ENCODE results near the gene CSH1.

CSH1 gene

GRCh38 chr17:63928966-63929695, 32.8 kb upstream of the CSH1 start:
- in situ Hi-C loops (cut with MboI; ENCODE audit: low sequenced_read_pairs) = loop anchor here (10.0 kb wide), 1 partner anchor 206 kb away; the partner anchor contains the start of gene ERN1

GRCh38 chr17:63928172-63928666, 31.8 kb upstream of the CSH1 start:
- in situ Hi-C loops (cut with MboI; ENCODE audit: low sequenced_read_pairs) = loop anchor here (10.0 kb wide), 1 partner anchor 207 kb away; the partner anchor contains the start of gene ERN1

GRCh38 chr17:63927464-63928171, 31.2 kb upstream of the CSH1 start:
- in situ Hi-C loops (cut with MboI; ENCODE audit: low sequenced_read_pairs) = loop anchor here (10.0 kb wide), 1 partner anchor 207 kb away; the partner anchor contains the start of gene ERN1

GRCh38 chr17:63926164-63926563, 29.8 kb upstream of the CSH1 start:
- in situ Hi-C loops (cut with MboI; ENCODE audit: low sequenced_read_pairs) = loop anchor here (10.0 kb wide), 1 partner anchor 209 kb away; the partner anchor contains the start of gene ERN1

DNA sequence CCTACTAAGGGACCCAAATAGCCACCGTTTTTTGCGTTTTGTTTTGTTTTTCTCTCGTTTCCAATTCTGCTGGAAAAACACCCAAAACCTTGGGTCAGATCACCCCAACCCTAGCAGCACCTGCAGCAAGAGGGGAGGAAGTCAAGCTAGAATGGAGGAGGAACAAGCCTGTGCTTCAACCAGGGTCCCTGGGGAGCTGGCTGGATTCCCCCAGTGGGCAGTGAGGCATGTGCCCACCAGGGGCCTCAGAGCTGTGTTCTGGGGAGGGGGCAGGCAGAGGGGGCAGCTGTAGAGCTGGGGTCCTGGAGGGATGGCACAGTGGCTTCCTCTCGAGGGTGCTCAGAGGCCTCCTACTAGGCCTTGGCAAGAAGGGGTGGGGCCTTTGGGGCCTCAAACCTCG, 29.2 kb upstream of the CSH1 start:
- in situ Hi-C loops (cut with MboI; ENCODE audit: low sequenced_read_pairs) = loop anchor here (10.0 kb wide), 1 partner anchor 209 kb away; the partner anchor contains the start of gene ERN1

DNA sequence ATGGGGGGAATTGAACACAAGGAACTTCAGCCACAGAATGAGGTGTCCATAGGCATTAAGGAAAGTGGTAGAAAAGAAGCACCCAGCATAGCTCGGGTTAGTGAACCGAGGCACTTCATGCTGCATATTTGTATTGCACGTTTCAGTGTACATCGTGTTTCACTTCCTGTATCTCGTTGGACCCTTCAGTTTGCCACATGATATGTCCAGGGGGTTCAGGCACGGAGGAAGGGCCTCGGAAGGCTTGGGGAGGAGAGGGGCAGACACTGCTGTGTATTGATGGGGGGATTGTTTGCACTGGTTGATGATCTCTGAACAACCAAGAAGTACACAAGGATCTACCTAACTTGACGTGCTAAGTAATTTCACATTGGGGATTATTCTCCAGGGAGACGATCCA, 26.0 kb upstream of the CSH1 start:
- in situ Hi-C loops (cut with MboI; ENCODE audit: low sequenced_read_pairs) = loop anchor here (10.0 to 25.0 kb wide), 2 partner anchors 212 to 365 kb away; partner anchors contain the start of gene ERN1

DNA sequence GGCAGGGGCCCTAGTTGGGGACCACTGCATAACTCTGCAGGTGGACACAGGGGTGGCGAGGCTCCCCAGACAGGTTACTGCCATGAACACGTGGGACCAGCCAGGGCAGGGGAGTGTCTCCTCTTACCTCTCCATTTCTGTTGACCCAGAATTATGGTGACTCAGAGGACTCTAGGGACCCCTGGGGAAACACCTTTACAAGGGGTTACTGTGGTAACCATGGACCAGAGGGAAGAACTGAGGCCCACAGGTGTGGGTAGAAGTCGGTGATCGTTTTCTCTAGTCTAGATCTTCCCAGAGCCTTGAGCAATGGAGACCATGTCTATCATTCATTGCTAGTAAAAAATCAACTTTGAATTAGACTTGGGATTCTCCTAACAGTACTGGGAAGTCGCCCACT, 24.4 kb upstream of the CSH1 start:
- in situ Hi-C loops (cut with MboI; ENCODE audit: low sequenced_read_pairs) = loop anchor here (10.0 to 25.0 kb wide), 2 partner anchors 214 to 367 kb away; partner anchors contain the start of gene ERN1

DNA sequence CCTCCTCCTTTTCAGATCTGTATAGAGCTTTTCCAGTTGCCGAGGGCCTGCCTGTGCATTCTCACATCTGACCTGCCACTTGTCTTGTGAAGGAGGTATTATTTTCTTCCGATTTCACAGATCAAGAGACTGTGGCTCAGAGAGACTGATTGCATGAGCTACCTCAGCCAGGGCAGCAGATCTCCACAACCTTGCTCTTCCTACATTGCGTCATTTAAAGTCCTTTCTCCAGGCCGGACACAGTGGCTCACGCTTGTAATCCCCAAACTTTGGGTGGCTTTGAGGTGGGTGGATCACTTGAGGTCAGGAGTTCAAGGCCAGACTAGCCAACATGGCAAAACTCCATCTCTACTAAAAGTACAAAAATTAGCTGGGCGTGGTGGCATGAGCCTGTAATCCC, 23.7 kb upstream of the CSH1 start:
- in situ Hi-C loops (cut with MboI; ENCODE audit: low sequenced_read_pairs) = loop anchor here (10.0 to 25.0 kb wide), 2 partner anchors 215 to 367 kb away; partner anchors contain the start of gene ERN1

- in situ Hi-C loops (cut with MboI; ENCODE audit: low sequenced_read_pairs) = loop anchor here (25.0 kb wide), 1 partner anchor 368 kb away; no protein-coding TSS in a partner anchor
Observed at GRCh38 chr17:63919311-63919723, 22.9 kb upstream of the CSH1 start.

DNA sequence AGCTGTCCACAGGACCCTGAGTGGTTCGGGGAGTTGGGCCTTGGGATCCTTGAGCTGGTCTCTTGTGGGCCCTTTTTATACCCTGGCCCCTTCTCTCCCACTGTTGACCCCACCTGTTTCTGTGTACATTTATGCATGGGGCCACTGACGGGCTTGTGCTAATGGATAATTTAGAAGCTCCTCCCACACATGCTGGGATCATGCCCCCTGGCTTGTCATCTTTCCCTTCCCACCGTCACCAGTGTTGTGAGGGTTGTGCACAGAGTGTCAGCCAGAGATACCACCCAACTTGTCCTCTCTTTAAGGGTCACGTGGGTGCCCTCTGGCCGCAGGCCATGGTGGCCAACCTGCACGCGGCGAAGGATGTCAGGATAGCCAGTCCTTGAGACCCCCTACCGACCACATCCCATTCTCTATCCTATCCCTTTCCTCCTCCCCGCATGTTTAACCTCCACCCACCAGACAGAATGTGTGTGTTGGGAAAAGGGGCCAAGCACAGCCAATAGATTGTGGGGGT, 22.5 kb upstream of the CSH1 start, which contains the start of gene GH1:
Gene GH1 (minus strand): TSS at position 51 of the 517 bp plus-strand sequence. CDS start 63 bp downstream, outside the sequence.
- in situ Hi-C loops (cut with MboI; ENCODE audit: low sequenced_read_pairs) = loop anchor here (25.0 kb wide), 1 partner anchor 368 kb away; no protein-coding TSS in a partner anchor

DNA sequence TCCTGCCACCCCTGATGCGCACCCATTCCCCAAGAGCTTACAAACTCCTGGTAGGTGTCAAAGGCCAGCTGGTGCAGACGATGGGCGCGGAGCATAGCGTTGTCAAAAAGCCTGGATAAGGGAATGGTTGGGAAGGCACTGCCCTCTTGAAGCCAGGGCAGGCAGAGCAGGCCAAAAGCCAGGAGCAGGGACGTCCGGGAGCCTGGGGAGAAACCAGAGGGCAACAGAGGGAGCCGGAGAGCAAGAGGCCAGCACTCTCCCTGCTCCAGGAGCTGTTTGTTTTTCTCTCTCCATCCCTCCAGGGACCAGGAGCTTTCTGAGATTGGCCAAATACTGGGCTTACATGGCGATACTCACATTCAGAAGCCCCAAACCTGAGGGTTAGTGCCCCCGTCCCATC, 21.9 kb upstream of the CSH1 start:
- in situ Hi-C loops (cut with MboI; ENCODE audit: low sequenced_read_pairs) = loop anchor here (25.0 kb wide), 1 partner anchor 369 kb away; no protein-coding TSS in a partner anchor

DNA sequence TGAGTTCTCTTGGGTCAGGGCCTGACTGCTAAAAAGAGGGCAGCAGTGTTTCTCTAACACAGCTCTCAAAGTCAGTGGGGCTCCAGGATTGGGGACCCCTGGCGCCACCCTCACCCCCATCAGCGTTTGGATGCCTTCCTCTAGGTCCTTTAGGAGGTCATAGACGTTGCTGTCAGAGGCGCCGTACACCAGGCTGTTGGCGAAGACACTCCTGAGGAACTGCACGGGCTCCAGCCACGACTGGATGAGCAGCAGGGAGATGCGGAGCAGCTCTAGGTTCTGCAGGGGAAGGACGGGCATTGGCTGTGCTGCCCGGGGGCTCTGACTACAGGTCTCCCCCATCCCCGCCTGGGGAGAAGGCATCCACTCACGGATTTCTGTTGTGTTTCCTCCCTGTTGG, 21.3 kb upstream of the CSH1 start:
- in situ Hi-C loops (cut with MboI; ENCODE audit: low sequenced_read_pairs) = loop anchor here (25.0 kb wide), 1 partner anchor 370 kb away; no protein-coding TSS in a partner anchor

DNA sequence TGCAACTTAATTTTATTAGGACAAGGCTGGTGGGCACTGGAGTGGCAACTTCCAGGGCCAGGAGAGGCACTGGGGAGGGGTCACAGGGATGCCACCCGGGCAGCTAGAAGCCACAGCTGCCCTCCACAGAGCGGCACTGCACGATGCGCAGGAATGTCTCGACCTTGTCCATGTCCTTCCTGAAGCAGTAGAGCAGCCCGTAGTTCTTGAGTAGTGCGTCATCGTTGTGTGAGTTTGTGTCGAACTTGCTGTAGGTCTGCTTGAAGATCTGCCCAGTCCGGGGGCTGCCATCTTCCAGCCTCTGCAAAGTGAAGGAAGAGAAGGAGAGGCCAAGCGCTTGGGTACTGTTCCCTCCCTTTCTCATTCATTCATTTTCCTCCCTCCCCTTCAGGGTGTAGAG, 20.8 kb upstream of the CSH1 start:
- in situ Hi-C loops (cut with MboI; ENCODE audit: low sequenced_read_pairs) = loop anchor here (25.0 kb wide), 1 partner anchor 370 kb away; no protein-coding TSS in a partner anchor

DNA sequence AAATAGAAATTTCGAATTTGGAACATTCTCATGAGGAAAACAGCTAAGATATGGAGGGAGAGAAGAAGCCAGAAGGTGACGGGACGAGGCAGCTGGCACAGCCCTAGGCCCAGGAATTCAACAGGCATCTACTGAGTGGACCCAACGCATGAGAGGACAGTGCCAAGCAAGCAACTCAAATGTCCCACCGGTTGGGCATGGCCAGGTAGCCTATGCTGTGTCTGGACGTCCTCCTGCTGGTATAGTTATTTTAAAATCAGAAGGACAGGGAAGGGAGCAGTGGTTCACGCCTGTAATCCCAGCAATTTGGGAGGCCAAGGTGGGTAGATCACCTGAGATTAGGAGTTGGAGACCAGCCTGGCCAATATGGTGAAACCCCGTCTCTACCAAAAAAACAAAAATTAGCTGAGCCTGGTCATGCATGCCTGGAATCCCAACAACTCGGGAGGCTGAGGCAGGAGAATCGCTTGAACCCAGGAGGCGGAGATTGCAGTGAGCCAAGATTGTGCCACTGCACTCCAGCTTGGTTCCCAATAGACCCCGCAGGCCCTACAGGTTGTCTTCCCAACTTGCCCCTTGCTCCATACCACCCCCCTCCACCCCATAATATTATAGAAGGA, 20.3 kb upstream of the CSH1 start:
- in situ Hi-C loops (cut with MboI; ENCODE audit: low sequenced_read_pairs) = loop anchor here (25.0 kb wide), 1 partner anchor 371 kb away; no protein-coding TSS in a partner anchor

DNA sequence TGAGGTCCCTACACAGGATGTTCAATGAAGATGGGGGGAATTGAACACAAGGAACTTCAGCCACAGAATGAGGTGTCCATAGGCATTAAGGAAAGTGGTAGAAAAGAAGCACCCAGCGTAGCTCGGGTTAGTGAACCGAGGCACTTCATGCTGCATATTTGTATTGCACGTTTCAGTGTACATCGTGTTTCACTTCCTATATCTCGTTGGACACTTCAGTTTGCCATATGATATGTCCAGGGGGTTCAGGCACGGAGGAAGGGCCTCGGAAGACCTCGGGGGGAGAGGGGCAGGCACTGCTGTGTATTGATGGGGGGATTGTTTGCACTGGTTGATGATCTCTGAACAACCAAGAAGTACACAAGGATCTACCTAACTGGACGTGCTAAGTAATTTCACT, 19.4 kb upstream of the CSH1 start:
- in situ Hi-C loops (cut with MboI; ENCODE audit: low sequenced_read_pairs) = loop anchor here (25.0 kb wide), 1 partner anchor 372 kb away; no protein-coding TSS in a partner anchor

GRCh38 chr17:63914471-63914870, 18.1 kb upstream of the CSH1 start:
- in situ Hi-C loops (cut with MboI; ENCODE audit: low sequenced_read_pairs) = loop anchor here (25.0 kb wide), 1 partner anchor 373 kb away; no protein-coding TSS in a partner anchor

GRCh38 chr17:63911657-63912100, 15.3 kb upstream of the CSH1 start:
- in situ Hi-C loops (cut with MboI; ENCODE audit: low sequenced_read_pairs) = loop anchor here (25.0 kb wide), 1 partner anchor 376 kb away; no protein-coding TSS in a partner anchor

- in situ Hi-C loops (cut with MboI; ENCODE audit: low sequenced_read_pairs) = loop anchor here (25.0 kb wide), 1 partner anchor 376 kb away; no protein-coding TSS in a partner anchor
Observed at GRCh38 chr17:63911041-63911635, 14.8 kb upstream of the CSH1 start, which contains the start of gene CSHL1. Gene CSHL1 (minus strand): TSS chr17:63911258. CDS start chr17:63911196, 62 bp downstream.

- in situ Hi-C loops (cut with MboI; ENCODE audit: low sequenced_read_pairs) = loop anchor here (25.0 kb wide), 1 partner anchor 377 kb away; no protein-coding TSS in a partner anchor
Observed at GRCh38 chr17:63910096-63910495, 13.7 kb upstream of the CSH1 start.

Data from HL-60/S4 treated with phorbol 12-myristate 13-acetate at 8.2 ng/mL for 4 days and 3 days (cell line).